NCI-H1436 (cell line): ENCODE results near the gene CDKL1.
"Not testable (repeated sequence)": the region's sequence is repeated elsewhere in the genome, so short reads cannot be mapped to it uniquely, and the experiment has no call there.

Experiments used
- DNase-seq: peaks from one replicate; lab custom pipeline; 2025; lab: John Stamatoyannopoulos, UW

CDKL1 gene

GRCh38 chr14:50356283-50356682 lies 40.4 kb downstream of the CDKL1 start:
- not testable (repeated sequence) for DNase-seq

- no peak for DNase-seq
These were observed 41.0 kb downstream of the CDKL1 start for GRCh38 chr14:50355692-50356091.

GRCh38 chr14:50354527-50354926 lies 42.2 kb downstream of the CDKL1 start:
- no peak for DNase-seq

- DNase-seq = no peak
These were observed 43.6 kb downstream of the CDKL1 start for GRCh38 chr14:50353126-50353525.

GRCh38 chr14:50352584-50352983 lies 44.1 kb downstream of the CDKL1 start:
- no peak for DNase-seq

GRCh38 chr14:50350975-50351374 lies 45.7 kb downstream of the CDKL1 start:
- no peak for DNase-seq

- no peak for DNase-seq
These were observed 47.7 kb downstream of the CDKL1 start for GRCh38 chr14:50348933-50349332.

- DNase-seq = no peak
These were observed 49.2 kb downstream of the CDKL1 start for GRCh38 chr14:50347521-50347920.

- DNase-seq = no peak
These were observed 50.7 kb downstream of the CDKL1 start for GRCh38 chr14:50345846-50346422.

- DNase-seq = no peak
These were observed 51.7 kb downstream of the CDKL1 start for GRCh38 chr14:50344876-50345563.

GRCh38 chr14:50344116-50344775 lies 52.4 kb downstream of the CDKL1 start:
- DNase-seq = no peak

- DNase-seq = no peak
These were observed 53.2 kb downstream of the CDKL1 start for GRCh38 chr14:50343434-50343833.

- DNase-seq = no peak
These were observed 54.2 kb downstream of the CDKL1 start for GRCh38 chr14:50342221-50343078.

- no peak for DNase-seq
These were observed 55.7 kb downstream of the CDKL1 start for GRCh38 chr14:50340963-50341362.

GRCh38 chr14:50340045-50340444 lies 56.6 kb downstream of the CDKL1 start:
- no peak for DNase-seq

GRCh38 chr14:50339178-50339804 lies 57.4 kb downstream of the CDKL1 start:
- no peak for DNase-seq

- DNase-seq = no peak
These were observed 58.1 kb downstream of the CDKL1 start for GRCh38 chr14:50338587-50338986.

GRCh38 chr14:50335989-50336824 lies 60.5 kb downstream of the CDKL1 start:
- no peak for DNase-seq

GRCh38 chr14:50335389-50335788 lies 61.3 kb downstream of the CDKL1 start:
- no peak for DNase-seq

GRCh38 chr14:50334211-50334610 lies 62.5 kb downstream of the CDKL1 start:
- DNase-seq = no peak

- DNase-seq = no peak
These were observed 63.6 kb downstream of the CDKL1 start for GRCh38 chr14:50333014-50333509.
